ENCODE results near the gene TMEM108. TPM values are rescaled to one million over a fixed set of nuclear protein-coding genes. Genes with fewer than 3 reads are reported as not detected.

TMEM108 gene
- total and polyA plus RNA-seq, 9 donors = under 0.01 to 4.2 (median 0.46) TPM; not detected in 2

- no peaks in the 10 kb centered on the region for H3K27me3 ChIP-seq
- TF ChIP-seq EP300 (IDR thresholded peaks at IDR 0.05) = no peak
- no peak for TF ChIP-seq CTCF (IDR thresholded peaks at IDR 0.05)
- TF ChIP-seq POLR2A (IDR thresholded peaks at IDR 0.05) = no peak
- no peaks in the 10 kb centered on the region for H3K36me3 ChIP-seq
- no peak overlapping the region for H3K4me3 ChIP-seq
- no peak for DNase-seq
- peaks cover 2% of the 10 kb centered on the region for H3K4me1 ChIP-seq (ENCODE audit: insufficient read depth)
- 16 to 26% (median 23%) methylated on average over 6 of the region's 6 CpGs for WGBS, 3 donors
- intact Hi-C loops (cut with DNase I) = no loop called here
- no peak overlapping the region for H3K27ac ChIP-seq
- no peaks in the 10 kb centered on the region for H3K9me3 ChIP-seq
These were observed 258.0 kb downstream of the TMEM108 start for GRCh38 chr3:133295944-133296917.

- intact Hi-C loops (cut with DNase I) = no loop called here
- Histone ChIP-seq H3K4me3 (no peak overlapping the region), H3K27ac (no peak overlapping the region), H3K9me3 (no peaks in the 10 kb centered on the region), H3K36me3 (no peaks in the 10 kb centered on the region), H3K4me1 (ENCODE audit: insufficient read depth) (peaks cover 2% of the 10 kb centered on the region), H3K27me3 (no peaks in the 10 kb centered on the region)
- whole genome bisulfite sequencing, 3 donors = 77 to 85% (median 83%) methylated on average over 5 of the region's 5 CpGs
- no peak for DNase-seq
- no peak for TF ChIP-seq POLR2A (IDR thresholded peaks at IDR 0.05)
- TF ChIP-seq CTCF (IDR thresholded peaks at IDR 0.05) = no peak
- no peak for TF ChIP-seq EP300 (IDR thresholded peaks at IDR 0.05)
These were observed 258.8 kb downstream of the TMEM108 start for GRCh38 chr3:133296981-133297380.

- TF ChIP-seq CTCF (IDR thresholded peaks at IDR 0.05) = no peak
- no peak for TF ChIP-seq POLR2A (IDR thresholded peaks at IDR 0.05)
- no peak overlapping the region for H3K27ac ChIP-seq
- no peaks in the 10 kb centered on the region for H3K36me3 ChIP-seq
- peaks cover 2% of the 10 kb centered on the region for H3K4me1 ChIP-seq (ENCODE audit: insufficient read depth)
- no peaks in the 10 kb centered on the region for H3K27me3 ChIP-seq
- no peak overlapping the region for H3K4me3 ChIP-seq
- WGBS, 3 donors = 72 to 74% (median 73%) methylated on average over 4 of the region's 4 CpGs
- no peaks in the 10 kb centered on the region for H3K9me3 ChIP-seq
- intact Hi-C loops (cut with DNase I) = no loop called here
- DNase-seq = no peak
These were observed 261.9 kb downstream of the TMEM108 start for GRCh38 chr3:133300102-133300501.

GRCh38 chr3:133301194-133301593, 263.0 kb downstream of the TMEM108 start:
- TF ChIP-seq CTCF (IDR thresholded peaks at IDR 0.05) (no peak), POLR2A (IDR thresholded peaks at IDR 0.05) (no peak), EP300 (IDR thresholded peaks at IDR 0.05) (no peak)
- intact Hi-C loops (cut with DNase I) = no loop called here
- Histone ChIP-seq H3K27me3 (no peaks in the 10 kb centered on the region), H3K4me3 (no peak overlapping the region), H3K36me3 (no peaks in the 10 kb centered on the region), H3K27ac (no peak overlapping the region), H3K9me3 (no peaks in the 10 kb centered on the region), H3K4me1 (ENCODE audit: insufficient read depth) (peaks cover 2% of the 10 kb centered on the region)
- no peak for DNase-seq
- 51 to 73% (median 53%) methylated on average over 3 of the region's 3 CpGs for WGBS, 3 donors
